22Rv1 (cell line): ENCODE measurements around the gene ULK4.
"Not testable (repeated sequence)": the region's sequence is repeated elsewhere in the genome, so short reads cannot be mapped to it uniquely, and the experiment has no call there.

Experiments used
- H3K27ac ChIP-seq: fragments of 450-650 bp; 2 replicates; pipeline ENCODE4 v1.5.1; 2017
- CTCF ChIP-seq: fragments of 450-650 bp; IDR thresholded peaks from 2 replicates; pipeline ENCODE4 v1.5.1; 2017; ENCODE audit warnings: mild to moderate bottlenecking
- ZFX ChIP-seq: fragments of 450-650 bp; IDR thresholded peaks from 2 replicates; pipeline ENCODE4 v1.6.1; 2017; ENCODE audit warnings: antibody characterized with exemption, borderline replicate concordance

Gene ULK4

GRCh38 chr3:41405466-41405865 lies 556.4 kb downstream of the ULK4 start:
- TF ChIP-seq CTCF (no peak), ZFX (no peak)

GRCh38 chr3:41404582-41404981 lies 557.3 kb downstream of the ULK4 start:
- no peak overlapping the region for H3K27ac ChIP-seq
- TF ChIP-seq ZFX: no peak
- TF ChIP-seq CTCF: no peak

More at GRCh38 chr3:41405466-41405865, 556.4 kb downstream of the ULK4 start:
- H3K27ac ChIP-seq: no peak overlapping the region

- no peak for TF ChIP-seq CTCF
Observed at GRCh38 chr3:41394896-41395295, 567.0 kb downstream of the ULK4 start.

GRCh38 chr3:41370765-41371535 lies 591.0 kb downstream of the ULK4 start:
- H3K27ac ChIP-seq: not testable (repeated sequence)

More at GRCh38 chr3:41394896-41395295, 567.0 kb downstream of the ULK4 start:
- no peak overlapping the region for H3K27ac ChIP-seq

GRCh38 chr3:41370307-41370706 lies 591.6 kb downstream of the ULK4 start:
- TF ChIP-seq CTCF (no peak), ZFX (no peak)
- H3K27ac ChIP-seq: no peak overlapping the region

- TF ChIP-seq CTCF: no peak
- no peak overlapping the region for H3K27ac ChIP-seq
Observed at GRCh38 chr3:41369838-41370237, 592.1 kb downstream of the ULK4 start.

GRCh38 chr3:41365973-41366372 lies 595.9 kb downstream of the ULK4 start:
- no peak for TF ChIP-seq CTCF
- no peak for TF ChIP-seq ZFX
- no peak overlapping the region for H3K27ac ChIP-seq

- TF ChIP-seq CTCF (no peak), ZFX (no peak)
- no peak overlapping the region for H3K27ac ChIP-seq
Observed at GRCh38 chr3:41364736-41365135, 597.2 kb downstream of the ULK4 start.
